Measurements from ENCODE around the gene TMEM259. TPM values are rescaled to one million over a fixed set of nuclear protein-coding genes. Genes with fewer than 3 reads are reported as not detected.

Gene TMEM259
- total and polyA plus RNA-seq, 9 of the 15 experiments (the other 6 are each of a cell fraction or from before 2014, with no cell fraction given), result 0.52 to 231 (median 63.6) TPM

DNA sequence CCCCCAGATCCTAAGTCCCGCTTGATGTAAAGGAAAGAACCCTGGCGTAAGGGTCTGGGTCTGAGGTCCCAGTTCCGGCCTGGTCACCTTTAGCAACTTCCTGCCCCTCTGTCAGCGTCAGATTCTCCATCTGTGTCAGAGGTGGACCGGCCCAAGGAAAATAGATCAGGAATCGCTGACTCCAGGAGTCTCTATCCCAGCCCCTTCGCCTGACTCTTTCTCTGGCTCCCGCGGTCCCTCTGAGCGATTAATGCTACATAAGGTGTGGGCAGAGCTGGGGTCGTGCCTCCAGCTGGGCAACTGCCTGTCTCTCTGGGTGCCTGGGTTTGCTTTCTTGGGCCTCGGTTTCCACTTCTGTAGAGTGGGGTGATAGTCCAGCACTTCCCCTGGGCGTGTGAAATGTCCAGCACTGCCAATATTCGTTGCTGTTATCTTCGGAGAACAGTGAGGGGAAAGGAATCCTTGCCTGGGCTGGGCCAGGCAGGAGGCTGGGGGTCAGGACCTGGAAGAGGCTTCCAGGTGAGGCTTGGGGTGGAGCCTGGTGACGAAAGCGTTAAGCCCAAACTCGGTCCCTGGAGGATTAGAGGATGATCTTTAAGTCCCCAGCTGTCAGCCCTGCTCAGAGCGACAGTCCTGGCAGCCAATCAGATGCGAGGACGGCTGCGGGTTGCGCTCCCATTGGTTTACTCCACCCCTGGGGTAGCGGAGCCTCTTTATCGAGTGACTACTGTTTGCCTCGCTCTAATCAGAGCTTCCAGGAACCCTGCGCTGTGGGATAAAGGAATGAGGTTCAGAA, 19.8 kb upstream of the TMEM259 start (continued):
- TF ChIP-seq MIER1 (IDR thresholded peaks at IDR 0.05; ENCODE audit: low read depth), result peak; percentile 38; the same call in 1 of the 2 replicates
- TF ChIP-seq RNF2 (IDR thresholded peaks at IDR 0.05), result peak; percentile 50; the same call in 1 of the 2 replicates
- peak; percentile 100 for TF ChIP-seq FOS (IDR thresholded peaks at IDR 0.05; ENCODE audit: extremely low read depth, insufficient read length)
- TF ChIP-seq, protein P1, sequence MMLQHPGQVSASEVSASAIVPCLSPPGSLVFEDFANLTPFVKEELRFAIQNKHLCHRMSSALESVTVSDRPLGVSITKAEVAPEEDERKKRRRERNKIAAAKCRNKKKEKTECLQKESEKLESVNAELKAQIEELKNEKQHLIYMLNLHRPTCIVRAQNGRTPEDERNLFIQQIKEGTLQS (IDR thresholded peaks at IDR 0.05), result peak; percentile 45; the same call in 1 of the 2 replicates
- TF ChIP-seq, protein P1 (CRISPR knock-in tag; conservative IDR thresholded peaks at IDR 0.05), result no peak
- TF ChIP-seq NBN (IDR thresholded peaks at IDR 0.05; ENCODE audit: low read depth), result peak; percentile 75; the same call in 1 of the 2 replicates
- TF ChIP-seq NFYB (IDR thresholded peaks at IDR 0.05; ENCODE audit: extremely low read depth, insufficient read length), result peak; percentile 99
- no peak for TF ChIP-seq PHF8 (IDR thresholded peaks at IDR 0.05; ENCODE audit: borderline replicate concordance, low read length)
- TF ChIP-seq GATAD2B (IDR thresholded peaks at IDR 0.05; ENCODE audit: borderline replicate concordance), result no peak
- peak; percentile 35; the same call in 1 of the 2 replicates for TF ChIP-seq CREB1 (IDR thresholded peaks at IDR 0.05)
- TF ChIP-seq CREB1 (CRISPR knock-in tag; IDR thresholded peaks at IDR 0.05), result no peak; the same call in 1 of the 2 replicates
- no peak for TF ChIP-seq RAD21 (CRISPR knock-in tag; conservative IDR thresholded peaks at IDR 0.05 in 1 of 2, IDR thresholded peaks at IDR 0.05 in 1 of 2)
- TF ChIP-seq GABPB1 (CRISPR knock-in tag; IDR thresholded peaks at IDR 0.05), result 0 out of 2 replicates have a peak, but pooled peaks have one; percentile 26
- 0 out of 2 replicates have a peak, but pooled peaks have one; percentile 52 for TF ChIP-seq ETV5 (CRISPR knock-in tag; IDR thresholded peaks at IDR 0.05; ENCODE audit: low read depth)
- peak; percentile 69 for TF ChIP-seq CCNT2 (IDR thresholded peaks at IDR 0.05; ENCODE audit: borderline replicate concordance, extremely low read depth, insufficient read length, low read depth, low read length)
- TF ChIP-seq SIN3A (IDR thresholded peaks at IDR 0.05; ENCODE audit: borderline replicate concordance in 2 of 2, control insufficient read depth in 1 of 2, low read depth in 2 of 2, low read length in 2 of 2), result peak; percentile 56 to 69; a peak in 2 of 4 replicates
- peak; percentile 55; the same call in 1 of the 2 replicates for TF ChIP-seq GABPA (tag; conservative IDR thresholded peaks at IDR 0.05; ENCODE audit: low read depth)
- no peak for TF ChIP-seq SAFB (IDR thresholded peaks at IDR 0.05; ENCODE audit: borderline replicate concordance, low read depth, low read length)
- TF ChIP-seq ADNP (tag; IDR thresholded peaks at IDR 0.05), result peak; percentile 93
- TF ChIP-seq CBX1 (IDR thresholded peaks at IDR 0.05; ENCODE audit: low read depth), result peak; percentile 88
- TF ChIP-seq ARNT (IDR thresholded peaks at IDR 0.05), result peak in 1 of 2 experiments; percentile 68; a peak in 2 of 4 replicates
- TF ChIP-seq, protein P2, sequence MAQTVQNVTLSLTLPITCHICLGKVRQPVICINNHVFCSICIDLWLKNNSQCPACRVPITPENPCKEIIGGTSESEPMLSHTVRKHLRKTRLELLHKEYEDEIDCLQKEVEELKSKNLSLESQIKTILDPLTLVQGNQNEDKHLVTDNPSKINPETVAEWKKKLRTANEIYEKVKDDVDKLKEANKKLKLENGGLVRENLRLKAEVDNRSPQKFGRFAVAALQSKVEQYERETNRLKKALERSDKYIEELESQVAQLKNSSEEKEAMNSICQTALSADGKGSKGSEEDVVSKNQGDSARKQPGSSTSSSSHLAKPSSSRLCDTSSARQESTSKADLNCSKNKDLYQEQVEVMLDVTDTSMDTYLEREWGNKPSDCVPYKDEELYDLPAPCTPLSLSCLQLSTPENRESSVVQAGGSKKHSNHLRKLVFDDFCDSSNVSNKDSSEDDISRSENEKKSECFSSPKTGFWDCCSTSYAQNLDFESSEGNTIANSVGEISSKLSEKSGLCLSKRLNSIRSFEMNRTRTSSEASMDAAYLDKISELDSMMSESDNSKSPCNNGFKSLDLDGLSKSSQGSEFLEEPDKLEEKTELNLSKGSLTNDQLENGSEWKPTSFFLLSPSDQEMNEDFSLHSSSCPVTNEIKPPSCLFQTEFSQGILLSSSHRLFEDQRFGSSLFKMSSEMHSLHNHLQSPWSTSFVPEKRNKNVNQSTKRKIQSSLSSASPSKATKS (CRISPR knock-in tag; IDR thresholded peaks at IDR 0.05), result no peak
- 0 out of 2 replicates have a peak, but pooled peaks have one; percentile 9 for TF ChIP-seq DMBX1 (CRISPR knock-in tag; IDR thresholded peaks at IDR 0.05; ENCODE audit: borderline replicate concordance)
